ENCODE measurements around the gene CD52.
"Not testable (repeated sequence)": the region's sequence is repeated elsewhere in the genome, so short reads cannot be mapped to it uniquely, and the experiment has no call there.

The CD52 gene

DNA sequence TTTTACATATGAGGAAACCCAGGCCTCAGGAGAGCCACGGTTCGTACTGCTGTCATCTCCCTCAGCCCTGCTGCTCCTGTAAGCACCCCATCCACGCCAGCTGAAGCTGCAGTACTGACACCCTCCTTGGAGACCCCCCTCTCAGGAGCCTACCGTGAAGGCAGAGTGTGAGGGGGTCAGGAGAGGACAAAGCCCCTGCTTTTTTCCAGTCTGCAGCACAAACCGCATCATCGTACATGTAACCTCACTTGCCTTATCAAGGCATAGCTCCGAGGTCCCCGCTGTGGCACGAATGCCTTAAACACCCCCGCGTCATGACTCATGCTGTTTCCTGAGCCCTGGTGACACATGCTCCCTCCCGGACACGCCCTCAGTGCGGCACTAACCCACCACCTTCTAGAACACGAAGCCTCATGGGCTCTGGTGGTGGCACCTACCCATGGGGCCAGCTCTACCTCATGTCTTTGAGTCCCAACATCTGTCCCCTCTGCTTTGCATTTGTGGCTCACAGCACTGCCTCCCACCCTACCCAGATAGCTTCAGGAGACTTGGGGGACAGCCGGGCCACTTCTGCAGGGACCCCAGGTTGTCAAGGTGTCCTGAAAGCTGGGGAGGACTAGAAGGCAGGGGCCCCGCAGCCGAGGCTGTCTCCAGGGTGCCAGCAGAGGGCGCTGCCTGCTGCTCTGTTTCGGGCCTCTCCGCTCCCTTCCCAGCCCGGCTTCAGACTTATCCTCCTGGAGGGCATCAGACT lies 33.0 kb upstream of the CD52 start:
- peak; percentile 95 for DNase-seq (ENCODE audit: low read depth)

- DNase-seq (ENCODE audit: low read depth), result no peak
Measured at GRCh38 chr1:26285366-26286063, 32.2 kb upstream of the CD52 start.

- no peak for DNase-seq (ENCODE audit: low read depth)
Measured at GRCh38 chr1:26286064-26286416, 31.7 kb upstream of the CD52 start.

- no peak for DNase-seq (ENCODE audit: low read depth)
Measured at GRCh38 chr1:26287033-26287711, 30.6 kb upstream of the CD52 start.

GRCh38 chr1:26287811-26288210 lies 29.9 kb upstream of the CD52 start:
- DNase-seq (ENCODE audit: low read depth), result no peak

GRCh38 chr1:26288311-26288941 lies 29.3 kb upstream of the CD52 start:
- DNase-seq (ENCODE audit: low read depth), result peak; percentile 51

DNA sequence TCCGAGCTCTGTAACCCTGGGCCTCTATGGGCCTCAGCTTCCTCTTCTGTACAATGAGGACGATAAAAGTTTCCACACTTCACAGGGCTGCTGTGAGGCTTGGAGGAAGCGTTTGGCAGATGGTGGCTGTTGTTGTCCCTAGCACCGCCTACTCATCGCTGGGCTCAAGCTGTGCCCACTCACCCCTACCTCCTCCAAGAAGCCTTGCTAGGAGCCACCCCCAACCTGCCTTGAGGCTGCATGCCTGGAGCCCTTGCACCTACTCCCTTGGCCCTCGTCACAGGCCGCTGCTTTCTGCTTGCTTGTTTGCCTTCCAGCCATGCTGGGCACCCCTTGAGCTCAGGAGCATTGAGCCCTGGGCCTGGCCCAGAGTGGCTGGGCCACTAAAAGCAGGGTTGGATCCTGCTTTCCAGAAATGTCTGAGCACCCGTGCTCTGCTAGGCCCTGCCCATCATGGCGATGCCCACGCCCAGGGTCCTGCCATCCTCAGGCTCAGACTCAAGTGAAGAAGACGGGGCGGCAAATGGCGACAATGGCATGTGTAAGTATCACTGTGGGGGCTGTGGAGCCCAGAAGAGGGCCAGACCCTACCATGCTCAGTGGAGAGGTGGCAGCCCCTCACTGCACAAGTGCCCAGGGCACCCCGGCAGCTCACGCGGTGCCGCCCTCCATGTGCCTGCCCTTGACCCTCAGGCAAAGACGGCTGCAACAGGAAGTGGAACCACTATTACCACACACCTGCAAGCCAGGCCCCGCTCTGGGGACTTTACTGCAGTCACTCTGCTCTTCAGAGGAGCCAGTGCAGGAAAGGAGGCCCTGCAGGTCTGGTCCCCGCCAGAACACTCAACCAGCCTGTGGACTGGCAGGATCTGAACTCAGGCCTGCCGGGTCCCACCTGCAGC lies 28.3 kb upstream of the CD52 start:
- DNase-seq (ENCODE audit: low read depth), result no peak

- DNase-seq (ENCODE audit: low read depth), result no peak
Measured at GRCh38 chr1:26290122-26290881, 27.5 kb upstream of the CD52 start.

DNA sequence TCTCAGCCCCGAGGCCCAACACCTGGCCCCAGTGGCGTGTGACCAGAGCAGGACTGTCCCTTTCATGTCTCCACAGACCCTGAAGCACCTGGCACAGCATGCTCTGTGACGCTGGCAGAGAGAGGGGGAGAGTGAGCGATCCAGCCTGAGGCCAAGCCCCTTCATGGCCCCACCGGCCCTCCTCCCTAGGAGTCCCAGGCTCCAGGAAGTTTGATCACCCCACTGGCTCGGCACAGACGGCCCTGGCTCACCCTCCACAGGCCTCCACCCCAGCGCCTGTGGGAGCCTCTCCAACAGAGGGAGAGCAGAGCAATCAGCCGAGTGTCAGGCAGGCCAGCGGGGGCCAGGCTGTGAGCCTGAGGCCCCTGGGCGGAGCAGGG lies 26.9 kb upstream of the CD52 start:
- DNase-seq (ENCODE audit: low read depth), result no peak

GRCh38 chr1:26291433-26291832 lies 26.3 kb upstream of the CD52 start:
- DNase-seq (ENCODE audit: low read depth), result no peak

DNA sequence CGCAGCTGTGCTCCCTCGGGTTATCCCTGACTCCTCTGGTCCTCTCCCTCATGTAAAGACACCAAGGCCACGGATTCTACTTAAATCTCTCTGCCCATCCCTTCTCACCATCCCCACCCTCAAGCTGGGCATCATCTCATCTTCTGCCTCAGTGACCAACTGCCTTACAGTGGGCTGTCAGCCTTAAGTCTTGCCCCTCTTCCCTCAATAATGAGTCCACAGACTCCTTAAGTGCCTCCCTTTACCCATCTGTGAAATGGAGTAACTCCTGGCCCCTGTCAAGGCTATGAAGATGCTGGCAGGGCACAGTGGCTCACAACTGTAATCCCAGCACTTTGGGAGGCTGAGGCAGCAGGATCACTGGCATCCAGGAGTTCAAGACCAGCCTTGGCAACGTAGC lies 25.8 kb upstream of the CD52 start:
- no peak for DNase-seq (ENCODE audit: low read depth)

- not testable (repeated sequence) for DNase-seq (ENCODE audit: low read depth)
Measured at GRCh38 chr1:26292735-26293134, 25.0 kb upstream of the CD52 start.

DNA sequence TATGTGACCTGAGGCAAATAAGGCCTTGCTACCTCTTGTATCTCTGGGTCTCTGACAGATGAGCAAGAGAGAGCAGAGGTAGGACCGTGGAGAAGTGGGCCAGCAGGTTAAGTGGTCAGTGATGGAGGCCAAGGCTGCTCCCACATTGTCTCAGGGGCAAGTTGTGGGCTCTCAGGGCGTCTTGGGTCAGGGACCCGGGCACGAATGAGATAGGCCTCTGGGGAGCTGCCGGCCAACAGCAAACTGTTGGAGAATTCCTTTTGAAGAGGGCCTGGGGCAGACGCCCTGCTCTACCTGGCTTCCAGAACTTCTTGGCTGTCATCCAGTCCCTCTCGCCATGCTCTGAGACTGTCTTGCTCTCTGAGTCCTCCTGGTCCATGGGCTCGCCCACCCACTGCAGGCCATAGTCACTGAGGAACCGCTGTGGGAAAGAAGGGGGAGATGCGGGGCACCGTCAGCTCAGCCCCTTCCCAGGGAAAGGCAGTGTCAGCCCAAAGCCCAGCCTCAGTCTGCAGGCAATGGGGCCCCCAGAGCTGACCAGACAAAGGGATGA lies 23.8 kb upstream of the CD52 start:
- no peak for DNase-seq (ENCODE audit: low read depth)

DNA sequence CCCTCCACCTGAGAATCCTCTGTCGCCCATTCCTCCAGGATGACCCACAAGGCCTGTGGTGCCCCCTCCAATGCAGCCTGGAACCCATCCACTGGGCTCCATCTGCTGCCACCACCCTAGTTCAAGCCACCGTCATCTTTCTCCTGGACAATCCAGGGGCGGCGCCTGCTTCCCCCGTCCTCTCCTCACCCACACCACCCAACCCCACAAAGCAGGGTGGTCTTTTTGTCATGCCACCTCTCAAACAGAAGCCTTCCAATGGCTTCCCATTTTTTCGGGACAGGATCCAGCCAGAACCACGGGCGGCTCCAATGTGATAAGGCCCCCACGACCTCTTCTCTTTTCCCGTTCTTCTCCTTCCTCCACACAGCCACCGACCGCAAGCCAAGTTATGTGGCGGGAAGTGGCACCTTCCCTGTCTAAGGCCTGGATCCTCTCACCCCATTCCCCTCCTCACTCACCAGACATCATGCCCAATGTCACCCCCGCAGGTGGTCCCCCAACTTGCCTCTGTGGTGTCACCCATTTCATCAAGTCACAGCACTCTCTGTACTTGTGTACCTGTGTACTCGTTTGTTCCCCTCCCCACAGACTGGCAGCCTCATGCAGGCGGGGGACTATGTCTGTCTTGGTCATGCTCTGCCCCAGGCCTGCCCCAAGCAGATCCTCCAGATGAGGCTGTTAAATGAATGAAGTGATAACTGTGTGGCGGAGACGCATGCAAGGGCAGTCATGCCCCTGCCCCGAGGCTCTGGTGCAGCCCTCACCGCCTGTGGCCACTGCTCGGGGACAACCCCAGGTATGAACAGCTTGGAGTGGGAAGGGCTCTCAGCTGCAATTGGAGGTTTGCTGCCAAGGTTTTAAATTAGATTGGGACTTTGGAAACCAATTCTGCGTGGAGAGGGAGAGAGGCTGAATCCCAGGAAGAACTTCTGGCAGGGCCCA lies 22.3 kb upstream of the CD52 start:
- DNase-seq (ENCODE audit: low read depth), result no peak

DNA sequence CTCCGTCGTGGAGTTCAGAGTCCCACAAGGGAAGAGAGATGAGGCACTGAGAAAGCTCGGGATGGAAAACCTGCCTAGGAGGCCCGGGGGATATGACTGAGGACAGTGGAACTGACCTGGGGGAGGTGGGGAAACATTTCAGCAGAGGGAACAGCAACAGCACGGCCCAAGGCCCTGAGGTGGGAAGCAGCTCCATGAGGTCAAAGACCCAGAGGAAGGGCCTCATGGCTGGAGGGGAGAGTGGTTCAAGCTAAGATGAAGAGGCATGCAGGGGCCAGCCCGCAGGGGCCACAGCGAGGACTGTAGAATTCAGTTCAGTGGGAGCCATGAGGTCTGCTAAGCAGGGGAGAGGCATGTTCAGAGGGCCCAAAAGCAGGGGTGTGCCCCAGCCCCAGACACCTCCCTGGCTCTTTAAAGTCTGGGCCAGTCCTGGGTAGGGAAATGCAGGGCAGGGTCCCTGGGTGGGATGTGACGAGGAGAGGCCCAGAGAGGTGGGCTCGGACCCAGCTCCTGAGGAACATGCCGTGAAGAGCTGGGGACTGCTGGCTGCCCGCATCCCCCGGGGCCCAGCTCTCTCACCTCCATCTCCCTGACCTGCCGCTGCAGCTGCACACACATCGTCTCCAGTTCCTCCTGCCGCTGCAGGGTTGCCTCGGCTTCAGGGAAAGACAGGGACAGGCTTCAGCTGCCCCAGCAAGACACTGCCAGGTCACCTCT lies 21.3 kb upstream of the CD52 start:
- DNase-seq (ENCODE audit: low read depth), result no peak

DNA sequence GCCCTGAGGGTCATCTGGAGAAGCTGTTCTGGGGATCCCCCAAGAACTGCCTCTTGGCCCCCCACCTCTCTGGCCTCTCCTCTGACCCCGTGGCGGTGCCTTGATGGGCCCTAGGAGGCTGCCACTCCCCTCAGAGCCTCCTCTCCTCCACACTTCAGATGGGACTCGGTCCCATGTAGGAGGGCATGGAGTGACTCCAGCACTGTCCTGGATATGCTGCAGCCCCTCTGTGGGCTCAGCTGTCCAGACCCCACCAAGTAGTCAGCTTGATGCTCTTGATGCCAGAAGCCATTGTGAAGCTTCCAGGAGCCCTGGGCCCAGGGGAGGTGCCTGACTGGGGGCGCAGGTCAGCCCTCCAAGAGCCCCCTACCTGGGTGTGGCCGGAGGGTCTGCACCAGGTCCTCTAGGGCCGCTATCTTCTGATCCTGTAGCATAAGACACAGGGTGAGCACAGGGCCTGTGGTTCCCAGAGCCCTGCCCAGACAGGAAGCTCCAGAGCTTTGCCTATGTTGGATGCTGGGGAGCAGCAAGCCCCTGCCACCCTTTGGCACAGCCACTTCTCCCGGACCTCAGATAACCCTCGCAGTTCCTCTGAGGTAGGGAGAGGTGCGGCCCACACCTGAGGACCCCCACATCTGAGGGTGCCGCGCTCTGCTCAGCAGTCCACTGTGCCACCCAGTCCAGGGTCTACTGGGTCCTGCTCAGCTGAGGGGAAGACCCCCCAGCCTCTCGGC lies 20.5 kb upstream of the CD52 start:
- DNase-seq (ENCODE audit: low read depth), result no peak

GRCh38 chr1:26297791-26298124 lies 20.0 kb upstream of the CD52 start:
- DNase-seq (ENCODE audit: low read depth), result no peak

GRCh38 chr1:26300578-26301275 lies 17.0 kb upstream of the CD52 start:
- no peak for DNase-seq (ENCODE audit: low read depth)

Data from activated T-helper 9 cell treated with anti-CD3 and anti-CD28 coated beads, Interleukin-2, amount 50 U/mL, for 16 hours (primary cell).